ENCODE measurements around the gene FAM8A1.

FAM8A1 gene

GRCh38 chr6:17591287-17591686 lies 8.8 kb upstream of the FAM8A1 start:
- Histone ChIP-seq H3K4me3 (ENCODE audit: low read depth, low read length) (no peak overlapping the region), H3K27ac (ENCODE audit: low read depth, low read length) (no peak overlapping the region), H3K4me2 (ENCODE audit: low read length) (no peak overlapping the region), H3K9ac (ENCODE audit: low read length) (no peak overlapping the region), H3K4ac (ENCODE audit: low read depth, low read length) (no peak overlapping the region), H2BK12ac (ENCODE audit: low read length) (no peak overlapping the region), H3K4me1 (ENCODE audit: control insufficient read depth in 1 of 2, insufficient read depth in 2 of 2, low read length in 2 of 2) (peaks cover 0 to 2% of the 10 kb centered on the region in 2 experiments), H4K91ac (ENCODE audit: low read depth, low read length) (no peak overlapping the region), H3K18ac (ENCODE audit: low read length) (no peak overlapping the region), H3K79me2 (ENCODE audit: control insufficient read depth, insufficient read depth, low read length, poor library complexity) (no peaks in the 10 kb centered on the region), H2AK5ac (ENCODE audit: low read length) (no peak overlapping the region), H3K36me3 (ENCODE audit: control insufficient read depth in 1 of 2, insufficient read depth in 2 of 2, low read length in 2 of 2) (no peaks in the 10 kb centered on the region), H2AFZ (ENCODE audit: insufficient read depth, low read length, poor library complexity) (no peak overlapping the region), H3K9me3 (ENCODE audit: insufficient read depth, low read depth, low read length) (no peaks in the 10 kb centered on the region), H2BK5ac (ENCODE audit: low read depth, low read length, poor library complexity) (no peak overlapping the region), H3K79me1 (ENCODE audit: low read length) (no peaks in the 10 kb centered on the region), H4K8ac (ENCODE audit: low read depth, low read length) (no peak overlapping the region), H3K14ac (ENCODE audit: low read length) (no peak overlapping the region), H3K23ac (ENCODE audit: low read length) (no peak overlapping the region), H3K27me3 (ENCODE audit: insufficient read depth, low read length) (no peaks in the 10 kb centered on the region), H2BK120ac (ENCODE audit: insufficient read depth, low read length, poor library complexity) (no peak overlapping the region), H4K12ac (ENCODE audit: low read depth, low read length) (no peak overlapping the region)
- DNase-seq = peak; percentile 19 to 64
- WGBS (ENCODE audit: extremely low coverage, insufficient coverage, insufficient read length) = no CpG with 5 or more reads among the region's 1 CpG

GRCh38 chr6:17593246-17593645 lies 6.9 kb upstream of the FAM8A1 start:
- H3K4ac ChIP-seq (ENCODE audit: low read depth, low read length) = no peak overlapping the region
- H3K36me3 ChIP-seq (ENCODE audit: control insufficient read depth in 1 of 2, insufficient read depth in 2 of 2, low read length in 2 of 2) = no peaks in the 10 kb centered on the region
- no peaks in the 10 kb centered on the region for H3K79me2 ChIP-seq (ENCODE audit: control insufficient read depth, insufficient read depth, low read length, poor library complexity)
- no peak overlapping the region for H3K4me2 ChIP-seq (ENCODE audit: low read length)
- H3K9ac ChIP-seq (ENCODE audit: low read length) = no peak overlapping the region
- no peak overlapping the region for H3K18ac ChIP-seq (ENCODE audit: low read length)
- H3K79me1 ChIP-seq (ENCODE audit: low read length) = no peaks in the 10 kb centered on the region
- no peak overlapping the region for H3K27ac ChIP-seq (ENCODE audit: low read depth, low read length)
- H3K4me3 ChIP-seq (ENCODE audit: low read depth, low read length) = no peak overlapping the region
- H2BK120ac ChIP-seq (ENCODE audit: insufficient read depth, low read length, poor library complexity) = no peak overlapping the region
- H2BK12ac ChIP-seq (ENCODE audit: low read length) = no peak overlapping the region
- DNase-seq = no peak
- no peaks in the 10 kb centered on the region for H3K27me3 ChIP-seq (ENCODE audit: insufficient read depth, low read length)
- peaks cover 0 to 2% of the 10 kb centered on the region in 2 experiments for H3K4me1 ChIP-seq (ENCODE audit: control insufficient read depth in 1 of 2, insufficient read depth in 2 of 2, low read length in 2 of 2)
- no peak overlapping the region for H3K23ac ChIP-seq (ENCODE audit: low read length)
- no peak overlapping the region for H4K8ac ChIP-seq (ENCODE audit: low read depth, low read length)
- no peak overlapping the region for H3K14ac ChIP-seq (ENCODE audit: low read length)
- no peaks in the 10 kb centered on the region for H3K9me3 ChIP-seq (ENCODE audit: insufficient read depth, low read depth, low read length)
- no peak overlapping the region for H2AFZ ChIP-seq (ENCODE audit: insufficient read depth, low read length, poor library complexity)
- H2BK5ac ChIP-seq (ENCODE audit: low read depth, low read length, poor library complexity) = no peak overlapping the region
- no peak overlapping the region for H4K12ac ChIP-seq (ENCODE audit: low read depth, low read length)
- H4K91ac ChIP-seq (ENCODE audit: low read depth, low read length) = no peak overlapping the region
- H2AK5ac ChIP-seq (ENCODE audit: low read length) = no peak overlapping the region

- H3K9ac ChIP-seq (ENCODE audit: low read length) = no peak overlapping the region
- no CpG with 5 or more reads among the region's 3 CpGs for WGBS (ENCODE audit: extremely low coverage, insufficient coverage, insufficient read length)
Measured at GRCh38 chr6:17596085-17596484, 4.0 kb upstream of the FAM8A1 start.

GRCh38 chr6:17600527-17601385 lies 654 bp downstream of the FAM8A1 start:
- H4K8ac ChIP-seq (ENCODE audit: low read depth, low read length) = peak overlapping the region; percentile 38
- peaks cover 6% of the 10 kb centered on the region for H3K79me1 ChIP-seq (ENCODE audit: low read length)
- H3K18ac ChIP-seq (ENCODE audit: low read length) = no peak overlapping the region
- H4K91ac ChIP-seq (ENCODE audit: low read depth, low read length) = peak overlapping the region; percentile 49
- DNase-seq = peak; percentile 34 to 55
- peak overlapping the region; percentile 33 for H3K14ac ChIP-seq (ENCODE audit: low read length)
- no peak overlapping the region for H2BK120ac ChIP-seq (ENCODE audit: insufficient read depth, low read length, poor library complexity)
- H2AFZ ChIP-seq (ENCODE audit: insufficient read depth, low read length, poor library complexity) = peak overlapping the region; percentile 75
- H3K4me2 ChIP-seq (ENCODE audit: low read length) = peak overlapping the region; percentile 96
- H3K27me3 ChIP-seq (ENCODE audit: insufficient read depth, low read length) = no peaks in the 10 kb centered on the region
- peaks cover 0 to 8% of the 10 kb centered on the region in 2 experiments for H3K4me1 ChIP-seq (ENCODE audit: control insufficient read depth in 1 of 2, insufficient read depth in 2 of 2, low read length in 2 of 2)
- H2BK5ac ChIP-seq (ENCODE audit: low read depth, low read length, poor library complexity) = peak overlapping the region; percentile 49
- no CpG with 5 or more reads among the region's 77 CpGs for WGBS (ENCODE audit: extremely low coverage, insufficient coverage, insufficient read length)
- peaks cover 0 to 2% of the 10 kb centered on the region in 2 experiments for H3K36me3 ChIP-seq (ENCODE audit: control insufficient read depth in 1 of 2, insufficient read depth in 2 of 2, low read length in 2 of 2)
- no peak overlapping the region for H2BK12ac ChIP-seq (ENCODE audit: low read length)
- no peak overlapping the region for H4K12ac ChIP-seq (ENCODE audit: low read depth, low read length)
- no peak overlapping the region for H2AK5ac ChIP-seq (ENCODE audit: low read length)
- H3K79me2 ChIP-seq (ENCODE audit: control insufficient read depth, insufficient read depth, low read length, poor library complexity) = peaks cover 2% of the 10 kb centered on the region
- H3K9me3 ChIP-seq (ENCODE audit: insufficient read depth, low read depth, low read length) = no peaks in the 10 kb centered on the region
- peak overlapping the region; percentile 80 for H3K4me3 ChIP-seq (ENCODE audit: low read depth, low read length)
- peak overlapping the region; percentile 75 for H3K9ac ChIP-seq (ENCODE audit: low read length)
- H3K27ac ChIP-seq (ENCODE audit: low read depth, low read length) = peak overlapping the region; percentile 75
- no peak overlapping the region for H3K23ac ChIP-seq (ENCODE audit: low read length)
- H3K4ac ChIP-seq (ENCODE audit: low read depth, low read length) = no peak overlapping the region

More at GRCh38 chr6:17596085-17596484, 4.0 kb upstream of the FAM8A1 start:
- no peak overlapping the region for H3K27ac ChIP-seq (ENCODE audit: low read depth, low read length)
- H3K4me2 ChIP-seq (ENCODE audit: low read length) = no peak overlapping the region
- H2BK120ac ChIP-seq (ENCODE audit: insufficient read depth, low read length, poor library complexity) = no peak overlapping the region
- H3K79me2 ChIP-seq (ENCODE audit: control insufficient read depth, insufficient read depth, low read length, poor library complexity) = peaks cover 2% of the 10 kb centered on the region
- no peaks in the 10 kb centered on the region for H3K27me3 ChIP-seq (ENCODE audit: insufficient read depth, low read length)
- H3K23ac ChIP-seq (ENCODE audit: low read length) = no peak overlapping the region
- no peak overlapping the region for H2BK5ac ChIP-seq (ENCODE audit: low read depth, low read length, poor library complexity)
- H2AFZ ChIP-seq (ENCODE audit: insufficient read depth, low read length, poor library complexity) = no peak overlapping the region
- H2AK5ac ChIP-seq (ENCODE audit: low read length) = no peak overlapping the region
- H4K12ac ChIP-seq (ENCODE audit: low read depth, low read length) = no peak overlapping the region
- H3K18ac ChIP-seq (ENCODE audit: low read length) = no peak overlapping the region
- H4K91ac ChIP-seq (ENCODE audit: low read depth, low read length) = no peak overlapping the region
- peaks cover 6% of the 10 kb centered on the region for H3K79me1 ChIP-seq (ENCODE audit: low read length)
- no peaks in the 10 kb centered on the region for H3K9me3 ChIP-seq (ENCODE audit: insufficient read depth, low read depth, low read length)
- H3K4me1 ChIP-seq (ENCODE audit: control insufficient read depth in 1 of 2, insufficient read depth in 2 of 2, low read length in 2 of 2) = peaks cover 0 to 2% of the 10 kb centered on the region in 2 experiments
- H3K4me3 ChIP-seq (ENCODE audit: low read depth, low read length) = no peak overlapping the region
- no peak for DNase-seq
- no peaks in the 10 kb centered on the region for H3K36me3 ChIP-seq (ENCODE audit: control insufficient read depth in 1 of 2, insufficient read depth in 2 of 2, low read length in 2 of 2)
- H3K14ac ChIP-seq (ENCODE audit: low read length) = no peak overlapping the region
- H2BK12ac ChIP-seq (ENCODE audit: low read length) = no peak overlapping the region
- no peak overlapping the region for H3K4ac ChIP-seq (ENCODE audit: low read depth, low read length)
- no peak overlapping the region for H4K8ac ChIP-seq (ENCODE audit: low read depth, low read length)
